Astrocyte (in vitro differentiated cells and primary cell): ENCODE measurements around the gene RETREG2.

Experiments
- EZH2 ChIP-seq: IDR thresholded peaks from 2 replicates; pipeline ENCODE4 v1.6.1; 2012; ENCODE audit warnings: mild to moderate bottlenecking, low read length, inconsistent platforms; ENCODE audit not compliant: insufficient read depth
- TF ChIP-seq, protein P1 (sequence below): IDR thresholded peaks from 2 replicates; pipeline ENCODE4 v1.5.1; 2011; ENCODE audit warnings: low read depth, mild to moderate bottlenecking, inconsistent platforms, low read length, moderate library complexity; ENCODE audit not compliant: insufficient read depth

DNA sequence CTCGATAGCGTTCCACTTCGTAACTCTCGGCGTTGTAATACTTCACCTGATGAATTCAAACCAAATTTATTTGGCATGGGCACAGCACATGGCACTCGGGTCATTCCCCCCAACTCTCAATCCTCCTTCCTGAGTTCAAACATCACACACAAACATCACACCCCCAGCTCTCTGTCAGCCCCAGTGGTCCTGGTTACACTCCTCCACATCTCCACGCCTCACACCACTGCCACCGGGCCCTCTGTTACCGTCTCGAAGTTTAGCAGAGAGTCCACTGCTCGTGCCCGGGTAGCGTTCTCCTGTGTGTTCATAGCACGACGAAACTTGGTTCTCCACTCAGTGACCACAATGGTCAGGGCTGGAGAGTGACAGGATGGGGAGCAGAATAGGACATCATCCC, 36.1 kb downstream of the RETREG2 start:
- TF ChIP-seq, protein P1, sequence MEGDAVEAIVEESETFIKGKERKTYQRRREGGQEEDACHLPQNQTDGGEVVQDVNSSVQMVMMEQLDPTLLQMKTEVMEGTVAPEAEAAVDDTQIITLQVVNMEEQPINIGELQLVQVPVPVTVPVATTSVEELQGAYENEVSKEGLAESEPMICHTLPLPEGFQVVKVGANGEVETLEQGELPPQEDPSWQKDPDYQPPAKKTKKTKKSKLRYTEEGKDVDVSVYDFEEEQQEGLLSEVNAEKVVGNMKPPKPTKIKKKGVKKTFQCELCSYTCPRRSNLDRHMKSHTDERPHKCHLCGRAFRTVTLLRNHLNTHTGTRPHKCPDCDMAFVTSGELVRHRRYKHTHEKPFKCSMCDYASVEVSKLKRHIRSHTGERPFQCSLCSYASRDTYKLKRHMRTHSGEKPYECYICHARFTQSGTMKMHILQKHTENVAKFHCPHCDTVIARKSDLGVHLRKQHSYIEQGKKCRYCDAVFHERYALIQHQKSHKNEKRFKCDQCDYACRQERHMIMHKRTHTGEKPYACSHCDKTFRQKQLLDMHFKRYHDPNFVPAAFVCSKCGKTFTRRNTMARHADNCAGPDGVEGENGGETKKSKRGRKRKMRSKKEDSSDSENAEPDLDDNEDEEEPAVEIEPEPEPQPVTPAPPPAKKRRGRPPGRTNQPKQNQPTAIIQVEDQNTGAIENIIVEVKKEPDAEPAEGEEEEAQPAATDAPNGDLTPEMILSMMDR: no peak
- no peak for TF ChIP-seq EZH2
